T47D (cell line): ENCODE measurements around the gene GSTO2.

Experiments used
- DNase-seq, 2 experiments: peaks; one replicate each; pipeline versions ENCODE4 v3.0.0 to v3.0.0-alpha.2; 2011 to 2012; ENCODE audit warnings: low read depth in 1 of 2, low spot score in 1 of 2
- JUND ChIP-seq: IDR thresholded peaks from 2 replicates; pipeline ENCODE4 v1.6.1; 2012; ENCODE audit warnings: low read depth
- in situ Hi-C: cut with HindIII; loops from 2 replicates; pipeline ENCODE4 v1.10.0; 2016; ENCODE audit warnings: low sequenced_read_pairs, low pct_unique_long_range_greater_than_20kb

Gene GSTO2

DNA sequence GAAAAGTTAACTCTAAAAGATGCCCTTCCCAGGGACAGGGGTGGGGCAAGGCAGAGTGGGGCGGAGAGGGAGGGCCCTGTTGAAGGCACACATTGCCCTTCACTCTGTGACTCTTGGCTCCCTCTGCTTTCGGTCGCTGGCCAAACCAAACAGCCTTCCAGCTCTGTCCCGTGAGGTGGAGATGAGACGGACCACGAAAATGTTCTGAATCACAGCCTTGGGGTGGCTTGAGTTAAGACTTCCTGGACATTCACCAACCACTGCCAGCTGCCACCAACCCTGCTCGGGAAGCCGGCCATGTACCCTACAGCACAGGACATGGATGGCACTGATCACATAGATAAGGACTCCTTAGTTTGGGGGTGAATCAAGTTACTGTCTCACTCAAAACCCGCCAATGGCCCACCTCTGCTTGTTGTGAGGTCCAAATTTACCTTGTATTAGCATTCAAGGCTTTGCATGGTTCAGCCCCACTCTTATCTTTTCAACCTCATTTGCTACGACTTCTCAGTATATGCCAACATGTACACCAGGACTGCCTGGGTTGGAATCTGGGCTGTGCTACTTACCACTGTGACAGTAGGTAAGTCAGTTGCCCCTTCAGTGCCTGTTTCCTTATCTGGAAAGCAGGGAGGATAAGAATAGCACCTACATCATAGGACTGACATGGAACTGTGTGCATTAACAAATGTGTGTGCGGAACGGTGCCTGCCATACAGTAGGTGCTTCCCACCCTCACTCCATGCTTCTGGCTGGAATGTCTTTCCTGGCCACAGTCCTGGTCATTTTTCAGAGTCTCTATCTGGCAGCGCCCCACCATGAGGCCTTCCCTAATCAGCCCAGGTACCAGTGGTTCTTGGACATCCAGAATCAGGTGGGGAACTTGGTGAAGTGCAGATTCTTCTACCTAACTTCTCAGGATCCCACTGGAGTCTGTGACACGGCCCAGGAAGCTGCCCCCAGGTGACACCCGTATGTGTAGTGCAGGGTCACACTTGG is 41.3 kb downstream of the GSTO2 start:
- TF ChIP-seq JUND = no peak
- peak in 1 of 2 experiments; percentile 30 for DNase-seq
- in situ Hi-C loops = no loop called here

DNA sequence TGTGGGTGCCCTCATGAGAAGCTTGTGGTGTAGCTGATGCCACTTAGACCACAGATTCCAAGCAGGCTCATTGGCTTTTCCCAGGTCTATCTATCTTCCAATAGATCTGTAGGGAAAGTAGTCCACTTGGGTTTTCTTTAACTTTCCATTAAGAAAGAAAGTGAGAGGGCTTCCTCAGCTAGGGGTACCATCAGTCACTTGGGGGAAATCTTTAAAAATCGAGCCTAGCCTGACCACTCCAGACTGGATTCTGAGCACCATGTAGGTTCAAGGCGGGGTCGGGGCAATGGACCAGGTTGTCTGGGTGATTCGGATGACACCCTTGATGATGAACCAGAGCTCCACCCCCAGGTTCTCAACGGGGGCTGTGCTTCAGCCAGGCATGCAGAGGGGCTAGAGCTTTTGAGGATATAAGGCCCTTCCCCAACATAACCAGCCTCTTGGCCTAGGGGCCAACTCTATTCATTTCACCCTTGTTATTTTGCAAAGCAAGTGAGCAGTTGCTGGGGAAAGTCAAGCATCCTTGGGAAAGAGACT is 42.3 kb downstream of the GSTO2 start:
- no peak for DNase-seq
- in situ Hi-C loops = no loop called here
- TF ChIP-seq JUND = no peak

DNA sequence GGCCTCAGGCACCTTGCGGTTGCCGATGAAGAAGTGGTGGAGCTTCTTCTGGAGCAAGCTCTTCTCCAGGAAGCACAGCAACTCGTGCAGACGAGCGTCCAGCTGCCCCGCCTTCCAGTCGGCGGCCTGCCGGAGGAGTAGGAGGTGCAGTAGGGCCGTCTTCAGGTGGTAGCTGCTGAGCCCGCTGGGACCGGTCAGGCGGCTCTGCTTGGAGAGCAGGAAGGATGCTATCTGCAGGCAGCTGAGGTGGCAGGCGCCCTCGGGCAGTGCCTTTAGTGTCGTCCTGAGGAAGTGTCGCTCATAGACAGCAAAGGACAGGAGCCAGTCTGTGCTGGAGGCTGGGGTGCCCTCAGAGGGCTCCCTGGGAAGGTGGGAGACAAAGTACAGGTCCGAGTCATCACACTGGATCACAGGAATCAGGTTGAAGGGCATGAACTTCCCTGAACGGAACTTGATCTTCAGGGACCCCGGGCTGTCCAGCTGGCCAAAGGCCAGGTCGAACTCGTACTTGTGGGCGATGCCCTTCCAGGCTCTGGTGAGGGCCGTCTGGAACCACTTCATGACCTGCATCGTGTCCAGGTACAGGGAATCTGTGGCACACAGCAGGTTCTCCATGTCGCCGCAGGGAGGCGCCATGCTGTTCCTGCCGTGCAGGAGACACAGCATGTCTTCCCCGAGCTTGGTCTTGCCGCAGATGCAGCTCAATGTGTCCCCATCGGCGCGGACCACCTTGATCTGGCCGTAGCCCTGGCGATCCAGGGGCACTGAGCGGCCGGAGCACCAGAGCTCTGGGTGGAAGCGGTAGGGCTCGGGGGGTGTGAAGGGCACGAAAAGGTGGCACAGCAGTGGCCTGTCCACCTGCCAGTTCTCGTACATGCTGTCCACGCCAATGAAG is 45.9 kb downstream of the GSTO2 start:
- TF ChIP-seq JUND = no peak
- in situ Hi-C loops = no loop called here
- no peak for DNase-seq

DNA sequence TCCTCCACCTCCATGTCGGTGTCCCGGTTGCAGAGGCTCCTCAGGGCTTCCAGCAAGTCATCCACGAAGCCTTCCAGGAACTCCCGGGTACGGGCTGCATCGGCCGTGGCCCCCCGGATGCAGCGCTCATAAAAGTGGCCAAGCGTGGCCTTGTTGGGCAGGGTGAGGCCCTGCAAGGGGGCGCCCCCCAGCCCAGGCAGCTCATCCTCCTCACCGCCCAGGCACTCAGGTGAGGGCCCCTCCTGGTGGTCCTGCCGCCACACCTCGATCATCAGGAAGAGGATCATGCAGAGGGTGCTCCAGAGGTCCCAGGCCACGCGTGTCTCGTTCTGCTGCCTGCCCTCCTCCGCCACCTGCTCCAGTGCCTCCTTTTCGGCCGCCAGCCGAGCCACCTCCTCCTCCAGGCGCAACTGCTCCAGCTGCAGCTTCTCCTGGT is 46.5 kb downstream of the GSTO2 start:
- in situ Hi-C loops = no loop called here
- DNase-seq = no peak
- TF ChIP-seq JUND = no peak

DNA sequence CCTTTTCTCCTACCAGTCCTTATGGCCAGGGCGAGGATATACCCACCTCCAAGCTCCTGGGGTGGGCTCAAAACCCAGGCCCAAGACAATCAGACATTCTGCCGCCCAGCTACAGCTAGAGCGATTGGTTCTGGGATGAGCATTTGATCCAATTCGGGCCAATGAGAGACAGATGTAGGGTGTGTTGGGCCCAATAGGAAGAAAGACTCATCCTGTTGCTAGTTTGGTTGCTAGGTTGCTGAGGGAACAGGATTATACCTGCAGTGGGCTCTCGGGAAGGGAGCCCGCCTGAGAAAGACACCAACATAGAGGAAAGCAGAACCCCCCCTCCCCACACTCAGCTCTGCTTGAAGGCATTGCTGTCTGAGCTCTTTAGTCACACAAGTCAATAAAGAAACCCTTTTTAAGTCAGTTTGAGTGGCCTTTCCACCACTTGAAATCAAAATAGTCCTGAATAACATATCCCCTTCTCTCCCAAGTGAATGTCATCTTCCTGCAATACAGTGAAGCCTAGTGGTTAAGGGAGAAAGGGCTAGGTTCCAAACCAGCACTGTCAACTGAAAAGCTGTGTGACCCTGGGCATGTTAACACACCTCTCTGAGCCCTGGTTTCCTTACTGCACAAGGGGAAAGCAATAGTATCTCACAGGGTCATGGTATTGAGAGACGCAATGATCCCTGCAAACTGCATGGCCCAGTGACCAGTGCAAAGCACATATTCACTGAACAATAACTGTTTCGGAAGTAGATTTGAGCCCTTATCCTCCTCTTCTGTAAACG is 47.5 kb downstream of the GSTO2 start:
- DNase-seq = no peak
- TF ChIP-seq JUND = no peak
- in situ Hi-C loops = no loop called here

DNA sequence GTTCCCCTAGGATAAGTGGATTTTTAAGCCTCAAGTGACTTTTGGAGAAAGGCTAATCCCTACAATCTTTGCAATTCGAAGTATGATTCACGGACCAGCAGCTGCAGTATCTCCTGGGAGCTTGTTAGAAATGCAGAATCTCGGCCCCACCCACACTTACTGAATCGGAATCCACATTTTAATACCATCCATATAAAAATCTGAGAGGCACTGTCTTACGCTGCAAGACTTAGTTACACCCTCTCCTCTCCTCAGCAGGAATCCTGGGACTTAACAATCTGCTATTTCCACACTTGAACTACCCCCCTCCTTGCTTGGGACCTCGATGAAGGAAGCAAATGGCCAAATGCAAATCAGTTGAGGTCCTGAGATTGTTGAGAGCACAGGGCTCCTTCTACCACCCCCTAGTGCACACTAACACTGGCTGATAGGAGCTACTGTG is 48.3 kb downstream of the GSTO2 start:
- in situ Hi-C loops = no loop called here
- DNase-seq = no peak
- no peak for TF ChIP-seq JUND

DNA sequence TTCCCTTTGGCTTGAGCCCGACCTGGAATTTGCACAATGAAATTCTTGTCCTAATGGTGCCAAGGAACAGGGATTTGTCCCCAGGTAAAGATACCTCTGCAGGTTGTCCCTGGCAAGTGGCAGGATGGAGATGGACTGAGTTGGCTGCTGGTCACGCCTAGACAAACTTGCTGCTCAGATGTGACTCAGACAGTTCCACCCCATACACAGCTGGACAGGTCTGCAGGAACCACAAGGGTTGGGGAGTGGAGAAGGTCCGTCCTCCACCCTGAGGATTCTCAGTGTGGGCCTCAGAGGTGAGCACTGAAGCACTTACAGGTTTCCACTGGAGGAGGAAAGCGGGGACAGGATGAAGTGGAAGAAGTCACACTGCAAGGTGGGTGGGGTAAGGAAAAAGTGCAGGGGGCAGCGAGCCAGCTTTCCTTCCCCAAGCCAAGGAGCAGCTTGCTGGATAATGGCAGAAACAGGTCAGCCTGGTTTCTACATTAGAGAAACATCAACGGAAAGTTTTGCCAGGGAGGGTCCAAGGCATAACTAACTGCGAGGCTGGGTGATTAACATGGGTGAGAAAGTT is 48.8 kb downstream of the GSTO2 start:
- no peak for DNase-seq
- in situ Hi-C loops = no loop called here
- TF ChIP-seq JUND = no peak

DNA sequence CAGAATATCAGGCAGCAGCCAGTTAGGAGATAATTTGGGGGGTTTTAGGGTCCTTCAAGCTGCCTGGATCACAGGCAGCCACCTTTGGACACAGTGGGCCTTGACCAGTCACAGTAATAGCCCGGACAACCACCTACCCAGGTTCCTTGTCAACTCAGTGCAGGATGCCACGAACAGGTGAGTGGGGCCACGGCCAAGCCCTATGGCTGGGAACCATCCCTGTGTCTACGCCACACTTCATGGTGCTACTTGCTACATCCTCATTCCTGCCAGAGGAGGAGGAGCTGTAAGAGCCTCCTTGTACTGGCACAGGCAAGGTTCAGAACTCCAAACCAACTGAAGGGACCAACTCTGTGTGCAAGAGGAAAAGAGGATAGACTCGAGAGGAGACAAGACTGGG is 49.3 kb downstream of the GSTO2 start:
- in situ Hi-C loops = no loop called here
- peak in 1 of 2 experiments; percentile 5 for DNase-seq
- TF ChIP-seq JUND = no peak

DNA sequence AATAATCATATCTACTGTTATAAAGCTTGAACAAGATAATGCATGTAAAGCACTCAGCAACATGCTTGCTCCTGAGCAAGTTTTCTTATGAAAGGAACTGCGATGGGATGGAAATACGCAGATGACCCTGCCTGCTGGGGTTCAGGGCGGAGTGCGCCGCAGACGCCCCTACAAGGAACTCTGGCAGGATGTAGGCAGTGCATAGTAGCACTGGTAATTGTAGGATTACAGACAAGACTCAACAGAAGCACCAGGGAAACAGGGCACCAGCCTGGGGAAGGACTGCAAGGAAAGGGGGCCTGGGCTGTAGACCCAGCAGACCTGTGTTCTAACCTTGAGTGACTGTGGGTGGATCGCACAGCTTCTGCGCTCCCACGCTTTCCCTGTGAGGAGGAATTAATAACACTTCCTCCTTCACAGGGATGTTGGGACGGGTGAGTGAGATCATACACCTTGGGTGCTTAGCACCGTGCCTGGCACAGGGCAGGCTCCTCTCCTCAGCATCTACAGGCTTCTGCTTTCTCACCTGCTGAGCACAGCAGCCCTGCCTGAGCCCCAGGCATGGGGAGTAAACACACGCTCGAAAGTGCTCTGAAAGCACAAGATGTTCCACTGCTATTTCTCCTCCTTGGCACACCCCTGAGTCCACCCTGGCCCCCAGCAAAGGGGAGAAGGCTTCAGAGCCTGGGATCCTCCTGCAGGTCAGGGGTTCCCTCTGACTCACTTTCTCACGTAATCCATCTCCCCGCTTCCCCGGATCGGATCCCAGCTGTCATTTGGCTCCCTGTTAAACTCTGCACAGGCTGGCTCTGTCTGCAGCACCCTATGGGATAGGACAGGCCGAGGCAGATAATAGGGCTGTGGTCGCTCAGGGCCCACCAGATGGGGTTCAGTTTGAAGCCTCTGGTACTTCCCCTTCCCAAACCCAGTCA is 50.1 kb downstream of the GSTO2 start:
- DNase-seq = no peak
- no peak for TF ChIP-seq JUND
- in situ Hi-C loops = no loop called here

DNA sequence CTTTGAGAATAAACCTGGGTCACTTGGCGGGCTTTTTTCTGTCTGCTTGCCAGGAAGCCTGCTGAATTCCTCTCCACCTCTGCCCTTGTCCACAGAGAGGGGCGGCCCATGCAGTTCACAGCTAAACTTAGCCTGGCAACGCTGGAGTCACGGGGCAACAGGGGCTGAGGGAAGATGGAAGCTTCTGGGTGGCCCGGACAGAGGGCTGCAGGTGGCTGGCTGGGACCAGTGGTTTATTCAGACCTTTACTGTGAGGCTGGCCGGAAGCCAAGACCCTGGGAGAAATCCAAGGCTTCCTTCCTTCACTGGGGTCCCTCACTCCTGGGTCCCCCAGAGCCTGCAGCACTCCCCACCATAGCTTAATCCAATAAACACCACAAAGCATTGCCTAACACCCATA is 52.2 kb downstream of the GSTO2 start:
- TF ChIP-seq JUND = no peak
- no peak for DNase-seq
- in situ Hi-C loops = no loop called here

DNA sequence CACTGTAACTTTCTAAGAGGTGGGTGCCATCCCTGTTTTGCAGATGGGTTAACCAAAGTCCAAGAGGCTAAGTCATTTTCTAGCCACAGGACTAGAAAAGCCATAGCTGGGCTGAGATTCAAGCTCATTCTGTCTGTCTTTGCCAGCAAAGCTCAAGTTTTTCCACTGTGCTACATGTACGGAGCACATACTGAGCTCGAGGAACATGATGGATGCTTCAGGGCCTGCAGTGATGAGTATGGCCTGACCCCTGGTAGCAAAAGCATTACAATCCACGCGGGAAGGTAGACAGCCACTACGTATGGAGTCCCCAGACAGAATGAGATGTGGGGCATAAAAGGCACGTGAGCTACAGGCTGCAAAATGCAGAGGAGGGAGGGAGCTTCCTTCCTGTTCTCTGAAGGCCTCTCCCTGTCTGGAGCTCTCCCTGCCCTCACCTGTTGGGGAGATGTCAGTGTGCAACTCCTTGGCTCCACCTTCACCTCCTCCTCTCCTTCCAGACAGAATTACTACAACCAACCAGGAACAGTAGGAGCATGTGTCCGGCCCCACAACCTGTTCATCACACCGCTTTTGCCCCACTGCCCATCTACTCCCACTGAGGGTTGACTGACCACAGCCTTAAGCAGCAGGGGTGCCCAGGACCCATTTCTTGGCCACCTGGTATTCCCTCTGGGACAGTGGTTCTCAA is 52.9 kb downstream of the GSTO2 start:
- DNase-seq = peak in 1 of 2 experiments; percentile 15
- TF ChIP-seq JUND = no peak
- in situ Hi-C loops = no loop called here
